AG10803 (cell line): ENCODE results near the gene SPPL2B.

Experiments
- DNase-seq: peaks from one replicate; pipeline ENCODE4 v3.0.0; 2010; ENCODE audit warnings: low read depth
- H3K4me3 ChIP-seq: 2 replicates; pipeline ENCODE4 v1.5.1; 2011; ENCODE audit warnings: mild to moderate bottlenecking, low read length, control low read depth
- CTCF ChIP-seq: conservative IDR thresholded peaks from 2 replicates; pipeline ENCODE4 v1.5.1; 2011; ENCODE audit warnings: mild to moderate bottlenecking, low read length, control low read depth, inconsistent platforms

The SPPL2B gene

GRCh38 chr19:2319551-2319950 is 8.9 kb upstream of the SPPL2B start:
- no peak for TF ChIP-seq CTCF
- no peak overlapping the region for H3K4me3 ChIP-seq
- no peak for DNase-seq

GRCh38 chr19:2320049-2320448 is 8.4 kb upstream of the SPPL2B start:
- no peak for TF ChIP-seq CTCF
- DNase-seq, result no peak
- H3K4me3 ChIP-seq, result no peak overlapping the region

- TF ChIP-seq CTCF, result no peak
- no peak overlapping the region for H3K4me3 ChIP-seq
- DNase-seq, result no peak
Observed at GRCh38 chr19:2320939-2321338, 7.5 kb upstream of the SPPL2B start.

- H3K4me3 ChIP-seq, result no peak overlapping the region
- no peak for TF ChIP-seq CTCF
- no peak for DNase-seq
Observed at GRCh38 chr19:2321565-2322283, 6.8 kb upstream of the SPPL2B start.

- DNase-seq, result no peak
- TF ChIP-seq CTCF, result no peak
- H3K4me3 ChIP-seq, result no peak overlapping the region
Observed at GRCh38 chr19:2323707-2324106, 4.8 kb upstream of the SPPL2B start.

GRCh38 chr19:2324220-2324948 is 4.1 kb upstream of the SPPL2B start:
- TF ChIP-seq CTCF, result no peak
- DNase-seq, result no peak
- no peak overlapping the region for H3K4me3 ChIP-seq
